NK-92 (cell line): Measurements from ENCODE around the gene CHAC1.

ENCODE experiments used
- DNase-seq: peaks from one replicate; lab custom pipeline; 2025; ENCODE audit not compliant: unreplicated experiment; lab: John Stamatoyannopoulos, UW

Gene CHAC1

GRCh38 chr15:40923551-40923950 lies 29.7 kb upstream of the CHAC1 start:
- DNase-seq, result no peak

GRCh38 chr15:40925495-40925862 lies 27.8 kb upstream of the CHAC1 start:
- DNase-seq, result no peak

- no peak for DNase-seq
Measured at GRCh38 chr15:40925863-40926658, 27.2 kb upstream of the CHAC1 start.

GRCh38 chr15:40926659-40927494 lies 26.4 kb upstream of the CHAC1 start:
- no peak for DNase-seq

GRCh38 chr15:40927495-40927872 lies 25.8 kb upstream of the CHAC1 start:
- no peak for DNase-seq

GRCh38 chr15:40927873-40928806 lies 25.1 kb upstream of the CHAC1 start:
- DNase-seq, result no peak

GRCh38 chr15:40928821-40929659 lies 24.2 kb upstream of the CHAC1 start, which contains the start of gene DLL4:
Gene DLL4 (plus strand): TSS chr15:40929340. CDS start chr15:40929669, 329 bp downstream.
- DNase-seq, result no peak

GRCh38 chr15:40929660-40930429 lies 23.4 kb upstream of the CHAC1 start:
- DNase-seq, result no peak

- DNase-seq, result no peak
Measured at GRCh38 chr15:40930430-40931299, 22.6 kb upstream of the CHAC1 start.

GRCh38 chr15:40931300-40932142 lies 21.8 kb upstream of the CHAC1 start:
- no peak for DNase-seq

- DNase-seq, result no peak
Measured at GRCh38 chr15:40932156-40932555, 21.1 kb upstream of the CHAC1 start.

- no peak for DNase-seq
Measured at GRCh38 chr15:40932649-40933516, 20.4 kb upstream of the CHAC1 start.

- DNase-seq, result no peak
Measured at GRCh38 chr15:40933517-40933902, 19.8 kb upstream of the CHAC1 start.

GRCh38 chr15:40934457-40934856 lies 18.8 kb upstream of the CHAC1 start:
- DNase-seq, result no peak

GRCh38 chr15:40936234-40936708 lies 17.0 kb upstream of the CHAC1 start:
- DNase-seq, result no peak
